ENCODE data around the gene MSH2. TPM values are rescaled to one million over a fixed set of nuclear protein-coding genes. Genes with fewer than 3 reads are reported as not detected.

MSH2 gene
- total and polyA plus RNA-seq, 11 donors = 4.4 to 19.0 (median 11.6) TPM

GRCh38 chr2:47487498-47487875 is 84.5 kb downstream of the MSH2 start:
- Histone ChIP-seq H3K4me1 (peaks cover 0 to 11% (median 0%) of the 10 kb centered on the region in 12 donors), H3K4me3 (no peak overlapping the region), H3K9me3 (peaks cover 0 to 4% (median 0%) of the 10 kb centered on the region in 12 donors), H3K36me3 (peaks cover 0 to 30% (median 21%) of the 10 kb centered on the region in 9 donors), H3K27me3 (no peaks in the 10 kb centered on the region), H3K27ac (no peak overlapping the region)
- TF ChIP-seq, protein P1, sequence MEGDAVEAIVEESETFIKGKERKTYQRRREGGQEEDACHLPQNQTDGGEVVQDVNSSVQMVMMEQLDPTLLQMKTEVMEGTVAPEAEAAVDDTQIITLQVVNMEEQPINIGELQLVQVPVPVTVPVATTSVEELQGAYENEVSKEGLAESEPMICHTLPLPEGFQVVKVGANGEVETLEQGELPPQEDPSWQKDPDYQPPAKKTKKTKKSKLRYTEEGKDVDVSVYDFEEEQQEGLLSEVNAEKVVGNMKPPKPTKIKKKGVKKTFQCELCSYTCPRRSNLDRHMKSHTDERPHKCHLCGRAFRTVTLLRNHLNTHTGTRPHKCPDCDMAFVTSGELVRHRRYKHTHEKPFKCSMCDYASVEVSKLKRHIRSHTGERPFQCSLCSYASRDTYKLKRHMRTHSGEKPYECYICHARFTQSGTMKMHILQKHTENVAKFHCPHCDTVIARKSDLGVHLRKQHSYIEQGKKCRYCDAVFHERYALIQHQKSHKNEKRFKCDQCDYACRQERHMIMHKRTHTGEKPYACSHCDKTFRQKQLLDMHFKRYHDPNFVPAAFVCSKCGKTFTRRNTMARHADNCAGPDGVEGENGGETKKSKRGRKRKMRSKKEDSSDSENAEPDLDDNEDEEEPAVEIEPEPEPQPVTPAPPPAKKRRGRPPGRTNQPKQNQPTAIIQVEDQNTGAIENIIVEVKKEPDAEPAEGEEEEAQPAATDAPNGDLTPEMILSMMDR (IDR thresholded peaks at IDR 0.05) = no peak
- TF ChIP-seq POLR2A (IDR thresholded peaks at IDR 0.05) = no peak
- DNase-seq = no peak
- no peak for ATAC-seq
- WGBS, 4 donors = 78 to 93% (median 86%) methylated on average over 1 of the region's 1 CpG
- intact Hi-C loops (cut with DNase I) = no loop called here

DNA sequence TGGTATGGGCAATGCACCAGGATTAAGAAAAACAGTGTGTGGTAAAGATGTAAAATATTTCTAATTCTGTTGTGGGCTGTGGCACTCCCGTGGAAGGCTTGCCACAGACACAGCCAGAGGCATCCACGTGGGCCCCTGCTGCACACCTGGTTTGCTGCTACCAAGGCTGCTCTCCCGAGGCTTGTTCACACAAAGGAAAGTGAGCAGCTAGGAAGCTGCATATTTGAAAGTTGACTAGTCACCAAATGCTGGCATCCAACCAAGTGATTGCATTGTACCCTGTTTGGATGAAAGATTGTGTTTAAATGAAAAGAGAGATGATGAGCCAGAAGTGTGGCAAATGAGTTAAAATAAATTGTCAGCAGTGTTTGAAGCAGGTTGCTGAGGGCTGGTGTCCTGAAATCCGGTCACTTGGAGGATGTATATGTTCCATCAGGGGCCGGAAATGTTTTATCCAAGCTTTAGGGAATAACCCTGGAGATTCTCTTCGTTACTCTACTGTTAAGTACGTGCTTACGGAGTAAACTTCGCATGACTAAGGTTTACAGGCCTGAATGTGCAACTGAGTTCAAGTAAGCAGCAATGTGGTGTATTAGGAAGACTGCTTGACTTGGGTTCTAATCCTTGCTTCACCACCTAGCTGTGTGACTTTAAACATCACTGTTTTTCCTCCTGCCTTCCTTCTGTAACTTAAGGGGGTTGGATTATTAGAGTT is 86.1 kb downstream of the MSH2 start:
- DNase-seq (no peak), ATAC-seq (no peak)
- intact Hi-C loops (cut with DNase I) = no loop called here
- Histone ChIP-seq H3K4me1 (peaks cover 0 to 11% (median 0%) of the 10 kb centered on the region in 12 donors), H3K27ac (no peak overlapping the region), H3K4me3 (no peak overlapping the region), H3K9me3 (peaks cover 0 to 5% (median 0%) of the 10 kb centered on the region in 12 donors), H3K27me3 (no peaks in the 10 kb centered on the region), H3K36me3 (peaks cover 0 to 16% (median 7%) of the 10 kb centered on the region in 9 donors)
- WGBS, 4 donors = 78 to 84% (median 81%) methylated on average over 9 of the region's 9 CpGs
- TF ChIP-seq, protein P1 (IDR thresholded peaks at IDR 0.05) = no peak
- no peak for TF ChIP-seq POLR2A (IDR thresholded peaks at IDR 0.05)

- DNase-seq = no peak
- 89 to 92% (median 90%) methylated on average over 6 of the region's 6 CpGs for WGBS, 4 donors
Measured at GRCh38 chr2:47490406-47490805, 87.5 kb downstream of the MSH2 start.

More at GRCh38 chr2:47490406-47490805, 87.5 kb downstream of the MSH2 start:
- Histone ChIP-seq H3K9me3 (peaks cover 0 to 5% (median 0%) of the 10 kb centered on the region in 12 donors), H3K36me3 (peaks cover 0 to 2% (median 0%) of the 10 kb centered on the region in 9 donors), H3K4me1 (peaks cover 0 to 11% (median 0%) of the 10 kb centered on the region in 12 donors), H3K4me3 (no peak overlapping the region), H3K27ac (no peak overlapping the region), H3K27me3 (no peaks in the 10 kb centered on the region)
- intact Hi-C loops (cut with DNase I) = no loop called here
- TF ChIP-seq POLR2A (IDR thresholded peaks at IDR 0.05) = no peak
- TF ChIP-seq, protein P1 (IDR thresholded peaks at IDR 0.05) = no peak
- no peak for ATAC-seq
